ENCODE data around the gene DHRS3.

The DHRS3 gene

DNA sequence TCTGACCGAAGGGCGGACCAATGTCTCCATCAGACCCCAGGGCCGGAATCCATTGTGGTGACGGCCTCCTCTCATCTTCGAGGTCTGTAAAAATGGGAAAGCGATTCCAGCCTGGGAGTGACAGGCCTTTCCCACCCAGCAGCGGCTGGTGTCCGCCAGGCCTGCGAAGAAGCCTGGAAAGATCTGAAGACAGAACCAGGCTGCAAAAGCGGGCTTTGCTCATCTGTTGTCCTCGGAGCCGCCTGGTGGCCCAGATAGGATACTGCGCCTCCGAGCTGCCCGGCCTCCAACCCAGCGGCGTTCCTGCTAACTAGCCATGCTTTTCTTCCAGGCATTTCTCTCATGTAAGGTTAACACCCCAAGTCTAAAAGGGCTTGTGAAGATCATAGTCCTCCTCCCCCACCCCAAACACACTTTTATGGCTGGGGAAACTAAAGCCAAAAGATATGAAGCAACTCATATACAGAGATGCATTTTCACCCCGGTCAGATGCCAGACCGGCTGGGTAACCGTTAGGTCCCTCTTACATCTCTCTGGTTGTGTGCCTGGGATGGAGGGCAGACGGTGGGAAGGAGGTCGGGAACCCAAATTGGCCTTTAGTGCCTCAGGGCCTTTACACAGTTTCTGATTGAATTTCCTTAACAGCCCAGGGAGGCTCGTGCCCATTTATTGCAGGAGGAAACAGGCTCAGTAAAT lies 1.9 kb upstream of the DHRS3 start:
- H3K27ac ChIP-seq (ENCODE audit: low read depth, low read length): peak overlapping the region; percentile 95
- H3K4me3 ChIP-seq (ENCODE audit: low read length): peak overlapping the region; percentile 88
- no peak overlapping the region for H3K9ac ChIP-seq (ENCODE audit: low read length)
- H3K36me3 ChIP-seq (ENCODE audit: control insufficient read depth, insufficient read depth, low read length): no peaks in the 10 kb centered on the region
- H3K27me3 ChIP-seq (ENCODE audit: control insufficient read depth, insufficient read depth, low read length): no peaks in the 10 kb centered on the region
- peaks cover 34% of the 10 kb centered on the region for H3K4me1 ChIP-seq (ENCODE audit: control insufficient read depth, insufficient read depth, low read length)

DNA sequence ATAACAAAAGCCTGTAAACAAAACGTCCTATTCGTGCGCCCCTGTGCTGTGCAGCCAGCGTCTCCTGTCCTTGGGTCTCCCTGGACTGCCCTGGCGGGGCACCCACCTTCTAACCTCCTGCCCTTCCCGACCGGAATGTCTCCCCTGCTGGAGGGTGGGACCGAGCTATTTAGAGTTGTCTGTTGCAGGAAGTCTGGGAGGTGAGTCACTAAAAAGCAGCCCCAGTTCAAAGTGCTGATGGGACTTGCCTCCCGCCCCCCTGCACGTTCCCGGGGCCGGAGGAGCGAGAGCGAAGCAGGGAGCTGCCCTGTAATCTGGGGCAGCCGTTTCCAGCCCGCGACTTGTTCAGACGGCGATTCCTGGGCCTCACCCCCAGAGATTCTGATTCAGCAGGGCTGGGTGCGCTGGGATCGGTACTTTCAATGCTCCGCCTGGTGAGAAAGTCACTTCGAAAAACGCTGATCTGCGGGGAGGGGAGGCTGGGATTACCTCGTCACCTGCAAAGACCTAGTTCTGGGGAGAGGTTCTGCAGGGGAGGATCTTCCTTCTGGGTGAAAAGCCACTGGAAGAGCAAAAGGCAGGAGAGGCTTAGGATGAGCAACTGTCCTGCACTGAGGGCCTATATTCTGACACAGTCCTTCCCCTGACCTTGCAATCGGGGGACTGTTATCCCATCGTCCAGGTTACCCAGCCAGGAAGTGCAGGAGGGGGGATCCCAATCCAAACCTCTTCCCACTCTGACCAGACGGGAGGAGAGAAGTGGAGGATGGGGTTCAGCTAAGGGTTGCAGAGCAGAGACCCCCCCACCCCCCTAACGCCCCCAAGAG lies 1.2 kb upstream of the DHRS3 start:
- H3K27me3 ChIP-seq (ENCODE audit: control insufficient read depth, insufficient read depth, low read length): no peaks in the 10 kb centered on the region
- H3K36me3 ChIP-seq (ENCODE audit: control insufficient read depth, insufficient read depth, low read length): no peaks in the 10 kb centered on the region
- H3K4me1 ChIP-seq (ENCODE audit: control insufficient read depth, insufficient read depth, low read length): peaks cover 41% of the 10 kb centered on the region
- peak overlapping the region; percentile 95 for H3K27ac ChIP-seq (ENCODE audit: low read depth, low read length)
- H3K4me3 ChIP-seq (ENCODE audit: low read length): peak overlapping the region; percentile 88
- peak overlapping the region; percentile 70 for H3K9ac ChIP-seq (ENCODE audit: low read length)

DNA sequence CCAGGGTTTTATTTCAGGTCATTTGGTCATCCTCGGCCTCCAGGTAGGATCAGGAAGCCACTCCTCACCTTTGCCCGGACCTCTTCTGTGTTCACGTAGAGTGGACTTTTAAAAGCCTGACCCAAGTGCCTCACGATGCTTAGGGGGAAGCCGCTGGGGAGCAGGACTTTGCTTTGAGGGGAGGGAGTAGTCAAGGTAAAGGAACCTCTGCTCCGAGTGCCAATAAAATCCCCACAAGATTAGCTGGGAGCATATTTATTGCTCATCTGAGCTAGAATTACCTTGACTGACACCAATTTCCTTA lies 603 bp upstream of the DHRS3 start:
- Histone ChIP-seq H3K27ac (ENCODE audit: low read depth, low read length) (peak overlapping the region; percentile 95), H3K36me3 (ENCODE audit: control insufficient read depth, insufficient read depth, low read length) (no peaks in the 10 kb centered on the region), H3K9ac (ENCODE audit: low read length) (peak overlapping the region; percentile 70), H3K4me3 (ENCODE audit: low read length) (peak overlapping the region; percentile 88), H3K27me3 (ENCODE audit: control insufficient read depth, insufficient read depth, low read length) (no peaks in the 10 kb centered on the region), H3K4me1 (ENCODE audit: control insufficient read depth, insufficient read depth, low read length) (peaks cover 41% of the 10 kb centered on the region)

DNA sequence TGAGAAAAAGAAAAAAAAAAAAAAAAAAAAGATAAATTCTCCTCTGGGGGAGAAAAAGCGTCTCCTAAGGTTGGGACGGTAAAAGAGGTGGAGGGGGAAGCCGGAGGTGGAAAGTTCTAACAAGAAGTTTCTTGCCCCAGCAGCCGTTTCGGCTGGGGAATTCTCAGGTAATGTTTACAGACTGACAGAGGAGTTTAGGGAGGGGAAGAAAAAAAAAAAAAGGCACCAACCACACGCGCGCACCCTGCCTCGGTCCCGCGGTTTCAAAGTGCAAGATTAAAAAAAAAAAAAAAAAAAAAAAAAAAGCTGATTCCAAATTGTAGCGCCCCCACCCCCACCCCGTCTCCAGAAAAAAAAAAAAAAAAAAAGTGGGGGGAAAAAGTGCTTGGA lies 504 bp downstream of the DHRS3 start:
- Histone ChIP-seq H3K36me3 (ENCODE audit: control insufficient read depth, insufficient read depth, low read length) (no peaks in the 10 kb centered on the region), H3K27ac (ENCODE audit: low read depth, low read length) (peak overlapping the region; percentile 95), H3K27me3 (ENCODE audit: control insufficient read depth, insufficient read depth, low read length) (no peaks in the 10 kb centered on the region), H3K4me3 (ENCODE audit: low read length) (peak overlapping the region; percentile 88), H3K9ac (ENCODE audit: low read length) (peak overlapping the region; percentile 43), H3K4me1 (ENCODE audit: control insufficient read depth, insufficient read depth, low read length) (peaks cover 38% of the 10 kb centered on the region)

DNA sequence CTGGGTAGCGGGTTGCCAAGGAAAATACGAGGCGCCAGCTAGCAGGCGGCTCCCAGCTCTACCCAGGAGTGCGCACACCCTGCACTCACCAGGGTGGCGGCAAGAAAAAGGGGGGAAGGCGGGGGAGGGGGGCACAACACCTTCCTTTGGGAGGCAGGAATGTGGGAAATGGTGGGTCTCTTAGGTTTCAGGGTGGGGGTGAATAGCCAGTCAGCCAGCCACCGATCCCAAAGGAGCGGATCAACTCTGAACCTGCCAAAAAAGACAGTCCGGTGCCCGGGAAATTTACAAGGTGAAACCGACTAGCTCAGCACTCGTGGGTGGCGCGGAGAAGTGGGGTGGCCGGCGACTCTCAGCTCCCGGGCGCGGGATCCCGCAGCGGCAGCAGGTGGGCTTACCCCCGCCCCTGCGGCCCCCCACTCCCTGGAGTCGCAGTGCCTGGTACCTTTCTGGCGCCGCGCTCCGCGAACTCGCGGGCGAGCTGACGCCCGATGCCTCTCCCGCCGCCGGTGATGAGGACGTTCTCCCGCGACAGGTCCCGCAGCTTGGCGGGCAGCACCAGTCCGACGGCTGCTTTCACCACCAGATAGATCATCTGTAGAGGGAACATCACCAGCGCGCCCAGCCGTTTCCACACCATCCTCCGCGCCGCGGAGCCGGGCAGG lies 1.2 kb downstream of the DHRS3 start:
- Histone ChIP-seq H3K36me3 (ENCODE audit: control insufficient read depth, insufficient read depth, low read length) (no peaks in the 10 kb centered on the region), H3K4me3 (ENCODE audit: low read length) (peak overlapping the region; percentile 88), H3K9ac (ENCODE audit: low read length) (peak overlapping the region; percentile 66), H3K27ac (ENCODE audit: low read depth, low read length) (peak overlapping the region; percentile 95), H3K4me1 (ENCODE audit: control insufficient read depth, insufficient read depth, low read length) (peaks cover 32% of the 10 kb centered on the region), H3K27me3 (ENCODE audit: control insufficient read depth, insufficient read depth, low read length) (no peaks in the 10 kb centered on the region)

DNA sequence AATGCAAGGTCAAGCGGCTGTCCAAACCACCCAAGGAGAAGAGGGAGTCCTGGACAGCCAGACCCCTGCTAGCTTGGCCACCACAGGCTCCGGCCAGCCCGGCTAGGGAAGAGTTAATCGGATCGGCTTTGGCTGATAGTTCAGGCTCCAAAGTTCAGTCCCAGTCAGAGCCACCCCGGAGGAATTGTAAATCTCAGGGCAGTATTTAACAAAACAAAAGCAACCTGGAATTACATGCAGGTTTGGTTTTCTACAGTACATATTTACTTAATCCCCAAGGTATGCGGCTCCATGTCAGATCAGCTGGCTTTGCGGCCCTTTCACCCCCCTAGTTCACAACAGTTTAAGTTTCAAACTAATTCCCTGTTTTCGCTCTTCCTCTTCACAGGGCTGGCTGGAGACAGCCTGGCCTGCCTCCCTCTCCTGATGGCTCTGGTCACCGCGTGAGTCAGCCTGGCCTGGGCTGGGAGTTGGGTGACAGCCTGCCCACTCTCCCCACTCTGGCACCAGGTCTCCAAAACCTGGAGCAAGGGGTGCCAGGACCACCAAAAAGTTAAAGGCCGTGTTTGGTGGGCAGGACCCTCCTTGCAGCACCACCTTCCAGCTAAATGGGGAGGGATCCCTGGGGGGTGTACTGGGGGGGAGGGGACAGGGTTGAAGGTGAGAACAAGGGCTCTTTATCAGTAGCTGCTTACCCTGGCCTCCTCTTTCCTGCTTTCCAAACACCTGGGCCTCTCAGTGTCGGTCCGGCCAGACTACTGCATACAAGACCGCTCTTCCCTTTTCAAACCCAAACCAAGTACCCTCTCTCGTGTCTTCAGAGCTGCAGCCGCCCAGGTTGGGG lies 1.9 kb downstream of the DHRS3 start:
- Histone ChIP-seq H3K9ac (ENCODE audit: low read length) (peak overlapping the region; percentile 66), H3K36me3 (ENCODE audit: control insufficient read depth, insufficient read depth, low read length) (no peaks in the 10 kb centered on the region), H3K27me3 (ENCODE audit: control insufficient read depth, insufficient read depth, low read length) (no peaks in the 10 kb centered on the region), H3K4me3 (ENCODE audit: low read length) (peak overlapping the region; percentile 88), H3K4me1 (ENCODE audit: control insufficient read depth, insufficient read depth, low read length) (peaks cover 28% of the 10 kb centered on the region), H3K27ac (ENCODE audit: low read depth, low read length) (peak overlapping the region; percentile 95)

DNA sequence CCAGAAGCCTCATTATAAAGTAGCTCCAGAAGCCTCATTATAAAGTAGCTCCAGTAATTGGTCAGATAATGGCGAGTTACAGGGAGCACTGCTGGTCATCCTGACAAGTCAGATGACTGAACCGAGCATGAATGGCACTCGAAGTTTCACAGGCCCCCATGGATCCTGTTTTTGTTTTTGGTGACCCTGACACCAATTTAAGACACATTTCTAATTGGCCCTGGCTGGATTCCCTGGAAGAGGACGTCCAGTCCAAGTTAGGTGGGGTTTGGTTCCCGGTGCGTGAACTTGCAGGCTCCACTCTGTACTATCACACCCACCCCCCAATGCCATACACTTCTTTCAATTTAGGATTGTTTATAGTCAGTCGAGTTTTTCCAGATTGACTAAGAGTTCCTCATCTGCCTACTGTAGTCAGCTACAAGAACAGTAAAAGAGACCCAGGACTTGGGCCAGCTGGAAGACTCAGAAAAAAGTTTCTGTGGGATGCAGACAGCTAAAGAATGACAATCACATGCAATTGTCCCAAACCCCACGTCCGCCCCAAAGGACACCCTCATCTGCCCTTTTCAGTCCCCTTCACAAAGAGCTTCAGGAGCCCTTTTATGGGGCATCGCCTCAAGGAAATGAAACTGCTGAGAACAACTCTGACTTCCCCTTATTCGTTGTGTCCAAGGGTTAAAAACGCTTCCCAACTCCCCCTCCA lies 2.7 kb downstream of the DHRS3 start:
- Histone ChIP-seq H3K9ac (ENCODE audit: low read length) (peak overlapping the region; percentile 66), H3K4me3 (ENCODE audit: low read length) (peak overlapping the region; percentile 88), H3K36me3 (ENCODE audit: control insufficient read depth, insufficient read depth, low read length) (peaks cover 2% of the 10 kb centered on the region), H3K4me1 (ENCODE audit: control insufficient read depth, insufficient read depth, low read length) (peaks cover 28% of the 10 kb centered on the region), H3K27ac (ENCODE audit: low read depth, low read length) (peak overlapping the region; percentile 95), H3K27me3 (ENCODE audit: control insufficient read depth, insufficient read depth, low read length) (no peaks in the 10 kb centered on the region)

DNA sequence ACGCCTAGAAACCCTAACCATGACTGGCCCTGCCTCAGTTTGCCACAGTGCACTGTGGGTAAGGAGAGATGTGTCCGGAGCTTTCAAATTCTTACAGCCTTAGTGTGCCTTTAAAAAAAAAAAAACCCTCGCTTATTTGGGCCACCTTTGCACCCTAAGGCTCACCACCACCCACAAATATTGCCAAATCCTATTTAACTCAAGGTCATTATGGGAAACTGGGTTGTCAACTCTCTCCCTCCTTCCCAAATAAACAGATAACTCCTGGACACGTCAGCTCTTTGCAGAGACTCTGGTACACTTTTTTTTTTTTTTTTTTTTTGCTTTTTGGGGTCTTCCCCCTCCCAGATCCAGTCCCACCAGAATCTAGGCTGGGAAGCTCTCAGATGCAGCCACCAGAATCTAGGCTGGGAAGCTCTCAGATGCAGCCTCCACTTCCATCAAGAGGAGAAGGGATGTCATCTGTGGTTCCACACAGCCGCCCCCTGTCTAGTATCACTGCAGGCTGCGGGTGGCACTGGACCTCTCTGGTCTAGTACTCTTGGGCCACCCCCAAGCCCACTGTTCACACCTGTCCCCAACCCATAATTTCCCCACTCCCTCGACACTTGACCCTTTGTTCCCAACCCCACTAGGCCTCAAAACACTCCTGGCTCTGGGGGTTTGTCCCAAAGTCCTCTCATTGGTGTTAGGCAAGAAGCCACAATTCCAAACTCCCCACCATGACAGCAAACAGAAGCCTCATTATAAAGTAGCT lies 3.4 kb downstream of the DHRS3 start:
- Histone ChIP-seq H3K27ac (ENCODE audit: low read depth, low read length) (peak overlapping the region; percentile 95), H3K4me1 (ENCODE audit: control insufficient read depth, insufficient read depth, low read length) (peaks cover 26% of the 10 kb centered on the region), H3K9ac (ENCODE audit: low read length) (peak overlapping the region; percentile 3), H3K4me3 (ENCODE audit: low read length) (peak overlapping the region; percentile 88), H3K27me3 (ENCODE audit: control insufficient read depth, insufficient read depth, low read length) (no peaks in the 10 kb centered on the region), H3K36me3 (ENCODE audit: control insufficient read depth, insufficient read depth, low read length) (peaks cover 2% of the 10 kb centered on the region)

DNA sequence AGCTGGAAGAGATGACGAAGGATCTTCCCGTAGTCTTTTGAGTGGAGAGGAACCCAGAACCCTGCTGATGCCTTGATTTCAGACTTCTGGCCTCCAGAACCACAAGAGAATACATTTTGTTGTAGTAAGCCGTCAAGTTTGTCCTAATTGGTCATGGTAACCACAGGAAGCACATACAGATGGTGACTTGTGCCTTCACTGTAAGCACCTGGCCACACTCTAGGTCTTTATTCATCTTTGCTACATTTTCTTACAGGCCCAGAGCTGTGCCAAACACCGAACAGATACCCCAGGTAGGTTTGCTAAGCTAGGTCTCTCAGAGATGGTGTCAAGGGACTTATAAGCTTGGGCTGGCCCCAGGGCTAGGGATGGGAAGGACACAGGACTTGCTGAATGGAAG lies 4.8 kb downstream of the DHRS3 start:
- Histone ChIP-seq H3K4me3 (ENCODE audit: low read length) (no peak overlapping the region), H3K27me3 (ENCODE audit: control insufficient read depth, insufficient read depth, low read length) (no peaks in the 10 kb centered on the region), H3K27ac (ENCODE audit: low read depth, low read length) (no peak overlapping the region), H3K4me1 (ENCODE audit: control insufficient read depth, insufficient read depth, low read length) (peaks cover 15% of the 10 kb centered on the region), H3K36me3 (ENCODE audit: control insufficient read depth, insufficient read depth, low read length) (peaks cover 2% of the 10 kb centered on the region), H3K9ac (ENCODE audit: low read length) (no peak overlapping the region)

DNA sequence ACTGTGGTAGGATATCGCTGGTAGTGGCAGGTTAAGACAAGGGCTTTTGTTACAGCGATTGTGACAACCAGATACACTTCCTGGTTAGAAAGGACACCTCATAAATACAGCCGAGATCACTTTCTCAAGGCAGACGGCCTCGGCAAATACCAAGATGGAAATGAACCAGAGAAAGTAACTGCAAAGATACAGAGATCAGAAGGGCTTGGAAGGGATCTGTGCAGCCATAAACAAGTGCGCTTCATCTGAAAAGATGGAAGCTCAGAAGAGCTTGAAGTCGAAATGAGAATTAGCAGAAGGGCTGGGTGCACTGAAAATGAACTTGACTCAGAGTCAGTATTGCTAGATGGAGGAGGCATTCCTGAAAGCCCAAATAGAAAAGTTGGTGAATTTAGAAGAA lies 7.1 kb downstream of the DHRS3 start:
- no peaks in the 10 kb centered on the region for H3K27me3 ChIP-seq (ENCODE audit: control insufficient read depth, insufficient read depth, low read length)
- H3K4me1 ChIP-seq (ENCODE audit: control insufficient read depth, insufficient read depth, low read length): peaks cover 15% of the 10 kb centered on the region
- no peak overlapping the region for H3K9ac ChIP-seq (ENCODE audit: low read length)
- H3K36me3 ChIP-seq (ENCODE audit: control insufficient read depth, insufficient read depth, low read length): peaks cover 2% of the 10 kb centered on the region
- H3K27ac ChIP-seq (ENCODE audit: low read depth, low read length): no peak overlapping the region
- no peak overlapping the region for H3K4me3 ChIP-seq (ENCODE audit: low read length)

DNA sequence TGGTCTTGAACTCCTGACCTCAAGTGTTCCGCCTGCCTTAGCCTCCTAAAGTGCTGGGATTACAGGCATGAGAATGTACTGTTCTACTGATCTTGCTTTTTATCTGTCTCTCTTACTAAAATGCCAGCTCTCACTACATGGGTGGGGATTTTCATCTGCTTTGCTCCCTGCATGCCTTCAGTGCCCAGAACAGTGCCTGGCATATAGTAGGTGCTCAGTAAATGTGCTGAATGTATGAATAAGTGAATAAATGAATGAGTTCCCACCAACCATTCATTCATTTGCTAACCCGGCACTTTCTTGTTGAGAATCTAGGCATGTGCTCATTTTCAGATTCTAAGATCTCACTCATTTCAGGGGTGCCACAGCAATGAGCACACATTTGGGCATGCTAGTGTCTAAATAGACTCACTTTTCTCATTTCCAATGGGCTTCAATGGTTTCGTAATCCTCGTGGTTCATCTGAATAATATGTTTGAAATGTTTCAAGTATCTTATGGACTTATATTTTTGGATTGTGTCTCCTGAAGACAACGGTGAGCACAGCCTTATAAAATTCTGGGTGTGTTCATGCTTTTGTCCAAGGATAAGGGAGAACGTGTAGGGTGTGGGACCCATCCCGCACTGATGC lies 7.6 kb downstream of the DHRS3 start:
- Histone ChIP-seq H3K36me3 (ENCODE audit: control insufficient read depth, insufficient read depth, low read length) (peaks cover 2% of the 10 kb centered on the region), H3K9ac (ENCODE audit: low read length) (no peak overlapping the region), H3K27ac (ENCODE audit: low read depth, low read length) (no peak overlapping the region), H3K4me3 (ENCODE audit: low read length) (no peak overlapping the region), H3K27me3 (ENCODE audit: control insufficient read depth, insufficient read depth, low read length) (no peaks in the 10 kb centered on the region), H3K4me1 (ENCODE audit: control insufficient read depth, insufficient read depth, low read length) (peaks cover 12% of the 10 kb centered on the region)

Measured in rectal smooth muscle tissue (tissue), 1 donor.